HG02610 (cell line): Measurements from ENCODE around the gene MYCBPAP.

Source experiments
- ATAC-seq: cut with Tn5 transposase; IDR thresholded peaks from one replicate; pipeline ENCODE4 v1.9.1; 2021; ENCODE audit warnings: mild to moderate bottlenecking, moderate library complexity; ENCODE audit not compliant: unreplicated experiment

Gene MYCBPAP

GRCh38 chr17:50549969-50550368, 41.7 kb downstream of the MYCBPAP start:
- ATAC-seq = no peak

- no peak for ATAC-seq
These were observed 42.6 kb downstream of the MYCBPAP start for GRCh38 chr17:50550661-50551432.

- no peak for ATAC-seq
These were observed 43.2 kb downstream of the MYCBPAP start for GRCh38 chr17:50551433-50551815.

GRCh38 chr17:50551884-50552283, 43.6 kb downstream of the MYCBPAP start:
- ATAC-seq = no peak

- ATAC-seq = no peak
These were observed 46.0 kb downstream of the MYCBPAP start for GRCh38 chr17:50554201-50554600.

- no peak for ATAC-seq
These were observed 48.6 kb downstream of the MYCBPAP start for GRCh38 chr17:50556803-50557202.

- ATAC-seq = no peak
These were observed 49.4 kb downstream of the MYCBPAP start for GRCh38 chr17:50557630-50558029.

- ATAC-seq = no peak
These were observed 49.9 kb downstream of the MYCBPAP start for GRCh38 chr17:50558091-50558490.

- ATAC-seq = no peak
These were observed 50.3 kb downstream of the MYCBPAP start for GRCh38 chr17:50558581-50558940.

GRCh38 chr17:50558941-50559614, 50.8 kb downstream of the MYCBPAP start:
- ATAC-seq = no peak

- ATAC-seq = no peak
These were observed 51.5 kb downstream of the MYCBPAP start for GRCh38 chr17:50559674-50560184.

GRCh38 chr17:50560185-50560824, 52.1 kb downstream of the MYCBPAP start, which contains the start of gene CACNA1G:
TSS of gene CACNA1G (plus strand) at chr17:50560715. CDS start at chr17:50561460, 745 bp downstream.
- ATAC-seq = peak; percentile 94

- ATAC-seq = no peak
These were observed 52.9 kb downstream of the MYCBPAP start for GRCh38 chr17:50560931-50561745.

- ATAC-seq = no peak
These were observed 53.5 kb downstream of the MYCBPAP start for GRCh38 chr17:50561746-50562141.

GRCh38 chr17:50562242-50563091, 54.2 kb downstream of the MYCBPAP start:
- no peak for ATAC-seq

GRCh38 chr17:50563092-50563511, 54.9 kb downstream of the MYCBPAP start:
- no peak for ATAC-seq

GRCh38 chr17:50564916-50565315, 56.7 kb downstream of the MYCBPAP start:
- no peak for ATAC-seq

- ATAC-seq = no peak
These were observed 57.4 kb downstream of the MYCBPAP start for GRCh38 chr17:50565402-50566350.

- no peak for ATAC-seq
These were observed 58.6 kb downstream of the MYCBPAP start for GRCh38 chr17:50566886-50567285.
